Large intestine (tissue), 12 donors: Measurements from ENCODE around the gene ELF2. TPM values are rescaled to one million over a fixed set of nuclear protein-coding genes. Genes with fewer than 3 reads are reported as not detected.
A peak's percentile ranks its signal among the peaks of the same experiment; 100 is the strongest.
"Not testable (repeated sequence)": the region's sequence is repeated elsewhere in the genome, so short reads cannot be mapped to it uniquely, and the experiment has no call there.

Experiments used
- DNase-seq, 2 donors: peaks; one replicate each; pipeline versions ENCODE4 v3.0.0 to v3.0.0-alpha.2; 2013
- H3K27ac ChIP-seq: one replicate; pipeline ENCODE4 v1.5.1; 2013; ENCODE audit warnings: low read length
- H3K27me3 ChIP-seq: 2 replicates; pipeline ENCODE4 v1.6.1; 2013; ENCODE audit warnings: low read length; ENCODE audit not compliant: control insufficient read depth, insufficient read depth
- H3K36me3 ChIP-seq: 2 replicates; pipeline ENCODE4 v1.6.1; 2013; ENCODE audit warnings: low read length; ENCODE audit not compliant: control insufficient read depth, insufficient read depth
- H3K4me1 ChIP-seq: one replicate; pipeline ENCODE4 v1.6.1; 2013; ENCODE audit warnings: low read length; ENCODE audit not compliant: control insufficient read depth, insufficient read depth
- H3K4me3 ChIP-seq: one replicate; pipeline ENCODE4 v1.5.1; 2013; ENCODE audit warnings: low read length
- H3K9me3 ChIP-seq: one replicate; pipeline ENCODE4 v1.6.1; 2013; ENCODE audit warnings: mild to moderate bottlenecking, low read depth, low read length, moderate library complexity; ENCODE audit not compliant: control insufficient read depth
- whole genome bisulfite sequencing: methylation state at CpG from one replicate; pipeline ENCODE4 v1.1.5; 2013; ENCODE audit warnings: low lambda C conversion rate; ENCODE audit not compliant: insufficient coverage; 5-methylcytosine and 5-hydroxymethylcytosine counted together
- long read RNA-seq, 11 donors: transcript quantifications; one replicate each; lab custom pipeline, GENCODE V29; 2026
- polyA plus RNA-seq: library from polyadenylated mRNA; unstranded; fragments of 120-200 nt; gene quantifications from one replicate; pipeline ENCODE4 v1.2.1, GENCODE V29; 2013

ELF2 gene
- 42.4 TPM for polyA plus RNA-seq
- long read RNA-seq, donor 1, full-length matches to known transcripts: 4 of 4 reads
- long read RNA-seq, donor 1, partial matches to known transcripts: 0 of 4 reads
- long read RNA-seq, donor 1, other reads (novel, unspliced or antisense): 0 of 4 reads
- long read RNA-seq, donor 2, full-length matches to known transcripts: 5 of 5 reads
- long read RNA-seq, donor 2, partial matches to known transcripts: 0 of 5 reads
- long read RNA-seq, donor 2, other reads (novel, unspliced or antisense): 0 of 5 reads
- long read RNA-seq, donor 3, transcript ELF2-207 (7 exons, 1,965 nt): major isoform, 13 of 19 reads
- long read RNA-seq, donor 3, partial matches to known transcripts: 0 of 19 reads
- long read RNA-seq, donor 3, other reads (novel, unspliced or antisense): 0 of 19 reads
- long read RNA-seq, donor 4: 0 reads
- long read RNA-seq, donor 5, partial matches to known transcripts: 0 of 8 reads
- long read RNA-seq, donor 5, other reads (novel, unspliced or antisense): 0 of 8 reads
- long read RNA-seq, donor 6, full-length matches to known transcripts: 7 of 7 reads
- long read RNA-seq, donor 6, partial matches to known transcripts: 0 of 7 reads
- long read RNA-seq, donor 6, other reads (novel, unspliced or antisense): 0 of 7 reads
- long read RNA-seq, donor 7, partial matches to known transcripts: 0 of 3 reads
- long read RNA-seq, donor 7, other reads (novel, unspliced or antisense): 0 of 3 reads
- long read RNA-seq, donor 8, full-length matches to known transcripts: 15 of 22 reads
- long read RNA-seq, donor 8, partial matches to known transcripts: 7 of 22 reads
- long read RNA-seq, donor 8, other reads (novel, unspliced or antisense): 0 of 22 reads
- long read RNA-seq, donor 9, partial matches to known transcripts: 6 of 16 reads
- long read RNA-seq, donor 9, other reads (novel, unspliced or antisense): 0 of 16 reads
- long read RNA-seq, donor 10, full-length matches to known transcripts: 12 of 12 reads
- long read RNA-seq, donor 10, partial matches to known transcripts: 0 of 12 reads
- long read RNA-seq, donor 10, other reads (novel, unspliced or antisense): 0 of 12 reads
- long read RNA-seq, donor 11, transcript ELF2-207 (7 exons, 1,965 nt): major isoform, 5 of 9 reads
- long read RNA-seq, donor 11, partial matches to known transcripts: 0 of 9 reads
- long read RNA-seq, donor 11, other reads (novel, unspliced or antisense): 0 of 9 reads

GRCh38 chr4:139177049-139177868, at the start of gene ELF2:
Gene ELF2 (minus strand): TSS chr4:139177218. CDS start chr4:139137701, 39,517 bp downstream.
- Histone ChIP-seq H3K4me3 (peak within 1 kb of the TSS; percentile 88), H3K27ac (peak within 1 kb of the TSS; percentile 99), H3K36me3 (no peaks in the 10 kb centered on the region), H3K9me3 (no peaks in the 10 kb centered on the region), H3K27me3 (no peaks in the 10 kb centered on the region), H3K4me1 (no peaks in the 10 kb centered on the region)
- DNase-seq: peak; percentile 90 to 93
- no CpG with 5 or more reads among the region's 83 CpGs for WGBS

GRCh38 chr4:139223682-139224317, 46.8 kb upstream of the ELF2 start:
- Histone ChIP-seq H3K4me3 (no peak overlapping the region), H3K27ac (no peak overlapping the region), H3K4me1 (no peaks in the 10 kb centered on the region), H3K27me3 (no peaks in the 10 kb centered on the region), H3K36me3 (no peaks in the 10 kb centered on the region), H3K9me3 (no peaks in the 10 kb centered on the region)
- WGBS: no CpG with 5 or more reads among the region's 2 CpGs
- DNase-seq: no peak

- H3K4me3 ChIP-seq: no peak overlapping the region
- no peak for DNase-seq
- H3K9me3 ChIP-seq: no peaks in the 10 kb centered on the region
- H3K36me3 ChIP-seq: no peaks in the 10 kb centered on the region
- no peaks in the 10 kb centered on the region for H3K4me1 ChIP-seq
- WGBS: no CpG with 5 or more reads among the region's 5 CpGs
- no peak overlapping the region for H3K27ac ChIP-seq
- no peaks in the 10 kb centered on the region for H3K27me3 ChIP-seq
Observed at GRCh38 chr4:139222215-139222614, 45.2 kb upstream of the ELF2 start.

- Histone ChIP-seq H3K36me3 (no peaks in the 10 kb centered on the region), H3K4me3 (no peak overlapping the region), H3K27me3 (no peaks in the 10 kb centered on the region), H3K9me3 (no peaks in the 10 kb centered on the region), H3K27ac (no peak overlapping the region), H3K4me1 (no peaks in the 10 kb centered on the region)
- no CpG with 5 or more reads among the region's 5 CpGs for WGBS
- no peak for DNase-seq
Observed at GRCh38 chr4:139221687-139222086, 44.7 kb upstream of the ELF2 start.

GRCh38 chr4:139219450-139220055, 42.5 kb upstream of the ELF2 start:
- no peak for DNase-seq
- Histone ChIP-seq H3K9me3 (no peaks in the 10 kb centered on the region), H3K27ac (no peak overlapping the region), H3K4me3 (no peak overlapping the region), H3K4me1 (no peaks in the 10 kb centered on the region), H3K27me3 (no peaks in the 10 kb centered on the region), H3K36me3 (no peaks in the 10 kb centered on the region)
- no CpG with 5 or more reads among the region's 4 CpGs for WGBS

- no CpG with 5 or more reads among the region's 7 CpGs for WGBS
- no peak overlapping the region for H3K27ac ChIP-seq
- no peak for DNase-seq
- H3K9me3 ChIP-seq: no peaks in the 10 kb centered on the region
- no peaks in the 10 kb centered on the region for H3K4me1 ChIP-seq
- no peaks in the 10 kb centered on the region for H3K27me3 ChIP-seq
- no peaks in the 10 kb centered on the region for H3K36me3 ChIP-seq
- no peak overlapping the region for H3K4me3 ChIP-seq
Observed at GRCh38 chr4:139214039-139214534, 37.1 kb upstream of the ELF2 start.

GRCh38 chr4:139213633-139214032, 36.6 kb upstream of the ELF2 start:
- H3K36me3 ChIP-seq, H3K4me1 ChIP-seq, H3K27ac ChIP-seq, H3K27me3 ChIP-seq, H3K9me3 ChIP-seq, DNase-seq, H3K4me3 ChIP-seq: not testable (repeated sequence)
- WGBS: no CpG with 5 or more reads among the region's 10 CpGs

GRCh38 chr4:139212900-139213299, 35.9 kb upstream of the ELF2 start:
- Histone ChIP-seq H3K27ac (no peak overlapping the region), H3K27me3 (no peaks in the 10 kb centered on the region), H3K36me3 (no peaks in the 10 kb centered on the region), H3K4me1 (no peaks in the 10 kb centered on the region), H3K9me3 (no peaks in the 10 kb centered on the region), H3K4me3 (no peak overlapping the region)
- WGBS: 100% methylated on average over 2 of the region's 3 CpGs
- DNase-seq: no peak

- no peaks in the 10 kb centered on the region for H3K9me3 ChIP-seq
- H3K4me1 ChIP-seq: no peaks in the 10 kb centered on the region
- H3K27me3 ChIP-seq: no peaks in the 10 kb centered on the region
- no CpG with 5 or more reads among the region's 1 CpG for WGBS
- H3K36me3 ChIP-seq: no peaks in the 10 kb centered on the region
- H3K4me3 ChIP-seq: no peak overlapping the region
- no peak overlapping the region for H3K27ac ChIP-seq
- DNase-seq: no peak
Observed at GRCh38 chr4:139210486-139210885, 33.5 kb upstream of the ELF2 start.
